ENCODE results near the gene FOXL3. TPM values are rescaled to one million over a fixed set of nuclear protein-coding genes. Genes with fewer than 3 reads are reported as not detected.

The FOXL3 gene
- total and polyA plus RNA-seq, 3 donors from 2014 or later = 4.5 to 37.7 (median 14.5) TPM

- Histone ChIP-seq H3K4me3 (no peak overlapping the region), H3K4me1 (no peaks in the 10 kb centered on the region), H3K9me3 (no peaks in the 10 kb centered on the region), H3K36me3 (ENCODE audit: low read depth, missing control alignments) (no peaks in the 10 kb centered on the region), H3K27ac (no peak overlapping the region), H3K27me3 (no peaks in the 10 kb centered on the region)
- DNase-seq = no peak
- WGBS, 2 donors = 84 to 95% methylated on average over 23 to 45 of the region's 45 CpGs
- no peak for TF ChIP-seq POLR2A (IDR thresholded peaks at IDR 0.05)
- TF ChIP-seq, protein P1, sequence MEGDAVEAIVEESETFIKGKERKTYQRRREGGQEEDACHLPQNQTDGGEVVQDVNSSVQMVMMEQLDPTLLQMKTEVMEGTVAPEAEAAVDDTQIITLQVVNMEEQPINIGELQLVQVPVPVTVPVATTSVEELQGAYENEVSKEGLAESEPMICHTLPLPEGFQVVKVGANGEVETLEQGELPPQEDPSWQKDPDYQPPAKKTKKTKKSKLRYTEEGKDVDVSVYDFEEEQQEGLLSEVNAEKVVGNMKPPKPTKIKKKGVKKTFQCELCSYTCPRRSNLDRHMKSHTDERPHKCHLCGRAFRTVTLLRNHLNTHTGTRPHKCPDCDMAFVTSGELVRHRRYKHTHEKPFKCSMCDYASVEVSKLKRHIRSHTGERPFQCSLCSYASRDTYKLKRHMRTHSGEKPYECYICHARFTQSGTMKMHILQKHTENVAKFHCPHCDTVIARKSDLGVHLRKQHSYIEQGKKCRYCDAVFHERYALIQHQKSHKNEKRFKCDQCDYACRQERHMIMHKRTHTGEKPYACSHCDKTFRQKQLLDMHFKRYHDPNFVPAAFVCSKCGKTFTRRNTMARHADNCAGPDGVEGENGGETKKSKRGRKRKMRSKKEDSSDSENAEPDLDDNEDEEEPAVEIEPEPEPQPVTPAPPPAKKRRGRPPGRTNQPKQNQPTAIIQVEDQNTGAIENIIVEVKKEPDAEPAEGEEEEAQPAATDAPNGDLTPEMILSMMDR (IDR thresholded peaks at IDR 0.05) = no peak
- intact Hi-C loops (cut with DNase I; ENCODE audit: low total_unique reads) = no loop called here
These were observed 22.8 kb upstream of the FOXL3 start for GRCh38 chr7:266851-267840.

DNA sequence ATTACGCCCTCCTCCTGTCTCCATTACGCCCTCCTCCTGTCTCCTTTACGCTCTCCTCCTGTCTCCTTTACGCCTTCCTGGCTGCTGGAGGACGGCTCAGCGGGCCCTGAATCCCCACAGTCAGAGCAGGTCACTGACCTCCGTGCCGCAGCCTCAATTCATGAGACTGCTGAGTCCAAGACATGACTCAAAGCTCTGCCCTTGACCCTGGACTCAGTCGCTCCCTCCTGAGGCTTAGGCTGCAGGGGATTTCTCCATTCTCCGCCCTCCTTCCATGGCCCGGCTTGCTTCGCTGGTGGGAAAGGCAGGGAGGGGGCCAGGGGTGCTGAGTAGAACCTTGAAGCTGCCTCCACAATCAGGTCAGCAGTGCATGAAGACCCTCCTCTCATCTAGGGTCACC is 21.0 kb upstream of the FOXL3 start:
- Histone ChIP-seq H3K4me1 (no peaks in the 10 kb centered on the region), H3K27me3 (no peaks in the 10 kb centered on the region), H3K27ac (no peak overlapping the region), H3K9me3 (no peaks in the 10 kb centered on the region), H3K36me3 (ENCODE audit: low read depth, missing control alignments) (no peaks in the 10 kb centered on the region), H3K4me3 (no peak overlapping the region)
- no peak for DNase-seq
- 64 to 85% methylated on average over 9 to 12 of the region's 12 CpGs for WGBS, 2 donors
- TF ChIP-seq, protein P1 (IDR thresholded peaks at IDR 0.05) = no peak
- no peak for TF ChIP-seq POLR2A (IDR thresholded peaks at IDR 0.05)
- intact Hi-C loops (cut with DNase I; ENCODE audit: low total_unique reads) = no loop called here

GRCh38 chr7:269721-270120 is 20.2 kb upstream of the FOXL3 start:
- H3K9me3 ChIP-seq = no peaks in the 10 kb centered on the region
- TF ChIP-seq, protein P1 (IDR thresholded peaks at IDR 0.05) = no peak
- 85 to 89% methylated on average over 11 of the region's 11 CpGs for WGBS, 2 donors
- no peaks in the 10 kb centered on the region for H3K27me3 ChIP-seq
- DNase-seq = no peak
- intact Hi-C loops (cut with DNase I; ENCODE audit: low total_unique reads) = no loop called here
- no peaks in the 10 kb centered on the region for H3K4me1 ChIP-seq
- H3K27ac ChIP-seq = no peak overlapping the region
- H3K4me3 ChIP-seq = no peak overlapping the region
- no peaks in the 10 kb centered on the region for H3K36me3 ChIP-seq (ENCODE audit: low read depth, missing control alignments)

GRCh38 chr7:270351-270983 is 19.5 kb upstream of the FOXL3 start:
- Histone ChIP-seq H3K36me3 (ENCODE audit: low read depth, missing control alignments) (no peaks in the 10 kb centered on the region), H3K27me3 (no peaks in the 10 kb centered on the region), H3K4me1 (no peaks in the 10 kb centered on the region), H3K4me3 (no peak overlapping the region), H3K9me3 (no peaks in the 10 kb centered on the region), H3K27ac (no peak overlapping the region)
- 47 to 55% methylated on average over 5 to 11 of the region's 11 CpGs for WGBS, 2 donors
- peak; percentile 57 for DNase-seq
- TF ChIP-seq, protein P1 (IDR thresholded peaks at IDR 0.05) = no peak
- no peak for TF ChIP-seq POLR2A (IDR thresholded peaks at IDR 0.05)
- intact Hi-C loops (cut with DNase I; ENCODE audit: low total_unique reads) = no loop called here

Measured in testis (tissue), 3 donors.